Measurements from ENCODE around the gene PALD1. TPM values are rescaled to one million over a fixed set of nuclear protein-coding genes. Genes with fewer than 3 reads are reported as not detected.

PALD1 gene
- total and polyA plus RNA-seq, 12 donors, result 2.0 to 16.2 (median 7.4) TPM

- no peaks in the 10 kb centered on the region for H3K36me3 ChIP-seq (replicated peaks in 1 of 2)
- DNase-seq, result no peak
- TF ChIP-seq, protein P1, sequence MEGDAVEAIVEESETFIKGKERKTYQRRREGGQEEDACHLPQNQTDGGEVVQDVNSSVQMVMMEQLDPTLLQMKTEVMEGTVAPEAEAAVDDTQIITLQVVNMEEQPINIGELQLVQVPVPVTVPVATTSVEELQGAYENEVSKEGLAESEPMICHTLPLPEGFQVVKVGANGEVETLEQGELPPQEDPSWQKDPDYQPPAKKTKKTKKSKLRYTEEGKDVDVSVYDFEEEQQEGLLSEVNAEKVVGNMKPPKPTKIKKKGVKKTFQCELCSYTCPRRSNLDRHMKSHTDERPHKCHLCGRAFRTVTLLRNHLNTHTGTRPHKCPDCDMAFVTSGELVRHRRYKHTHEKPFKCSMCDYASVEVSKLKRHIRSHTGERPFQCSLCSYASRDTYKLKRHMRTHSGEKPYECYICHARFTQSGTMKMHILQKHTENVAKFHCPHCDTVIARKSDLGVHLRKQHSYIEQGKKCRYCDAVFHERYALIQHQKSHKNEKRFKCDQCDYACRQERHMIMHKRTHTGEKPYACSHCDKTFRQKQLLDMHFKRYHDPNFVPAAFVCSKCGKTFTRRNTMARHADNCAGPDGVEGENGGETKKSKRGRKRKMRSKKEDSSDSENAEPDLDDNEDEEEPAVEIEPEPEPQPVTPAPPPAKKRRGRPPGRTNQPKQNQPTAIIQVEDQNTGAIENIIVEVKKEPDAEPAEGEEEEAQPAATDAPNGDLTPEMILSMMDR (IDR thresholded peaks at IDR 0.05), result no peak
- TF ChIP-seq POLR2A (IDR thresholded peaks at IDR 0.05), result no peak
- intact Hi-C loops (cut with DNase I), result no loop called here
- no peak overlapping the region for H3K4me3 ChIP-seq
- H3K4me1 ChIP-seq (replicated peaks in 1 of 2), result peaks cover 17 to 37% of the 10 kb centered on the region in 2 donors
- H3K27me3 ChIP-seq, result no peaks in the 10 kb centered on the region
- 75 to 82% (median 81%) methylated on average over 14 of the region's 14 CpGs for WGBS, 4 donors
- no peaks in the 10 kb centered on the region for H3K9me3 ChIP-seq (replicated peaks in 1 of 3)
- H3K27ac ChIP-seq, result no peak overlapping the region
Observed at GRCh38 chr10:70513848-70514309, 35.3 kb downstream of the PALD1 start.

DNA sequence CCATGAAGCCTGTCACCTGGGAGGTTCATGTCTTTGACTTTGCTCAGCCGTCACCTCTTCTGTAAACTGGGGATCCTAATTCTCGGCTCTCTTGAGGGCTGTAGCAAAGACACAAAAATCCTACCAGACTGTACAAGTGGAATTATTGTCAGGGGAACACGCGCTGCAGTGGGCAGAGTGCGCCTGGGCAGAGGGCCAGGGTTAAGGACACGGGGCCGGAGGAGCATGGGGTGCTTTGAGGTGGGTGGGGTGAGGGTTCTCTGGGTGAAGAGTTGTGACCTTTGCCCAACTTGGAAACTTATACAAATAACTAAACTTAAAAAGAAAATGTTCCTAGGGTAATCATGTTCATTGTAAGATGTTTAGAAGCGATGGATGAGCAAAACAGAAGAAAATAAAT lies 36.0 kb downstream of the PALD1 start:
- Histone ChIP-seq H3K9me3 (replicated peaks in 1 of 3) (no peaks in the 10 kb centered on the region), H3K4me3 (no peak overlapping the region), H3K27me3 (no peaks in the 10 kb centered on the region), H3K36me3 (replicated peaks in 1 of 2) (no peaks in the 10 kb centered on the region), H3K4me1 (replicated peaks in 1 of 2) (peaks cover 17 to 30% of the 10 kb centered on the region in 2 donors), H3K27ac (no peak overlapping the region)
- no peak for DNase-seq
- 72 to 80% (median 77%) methylated on average over 6 to 8 of the region's 8 CpGs for WGBS, 4 donors
- TF ChIP-seq, protein P1 (IDR thresholded peaks at IDR 0.05), result no peak
- TF ChIP-seq POLR2A (IDR thresholded peaks at IDR 0.05), result no peak
- intact Hi-C loops (cut with DNase I), result no loop called here

DNA sequence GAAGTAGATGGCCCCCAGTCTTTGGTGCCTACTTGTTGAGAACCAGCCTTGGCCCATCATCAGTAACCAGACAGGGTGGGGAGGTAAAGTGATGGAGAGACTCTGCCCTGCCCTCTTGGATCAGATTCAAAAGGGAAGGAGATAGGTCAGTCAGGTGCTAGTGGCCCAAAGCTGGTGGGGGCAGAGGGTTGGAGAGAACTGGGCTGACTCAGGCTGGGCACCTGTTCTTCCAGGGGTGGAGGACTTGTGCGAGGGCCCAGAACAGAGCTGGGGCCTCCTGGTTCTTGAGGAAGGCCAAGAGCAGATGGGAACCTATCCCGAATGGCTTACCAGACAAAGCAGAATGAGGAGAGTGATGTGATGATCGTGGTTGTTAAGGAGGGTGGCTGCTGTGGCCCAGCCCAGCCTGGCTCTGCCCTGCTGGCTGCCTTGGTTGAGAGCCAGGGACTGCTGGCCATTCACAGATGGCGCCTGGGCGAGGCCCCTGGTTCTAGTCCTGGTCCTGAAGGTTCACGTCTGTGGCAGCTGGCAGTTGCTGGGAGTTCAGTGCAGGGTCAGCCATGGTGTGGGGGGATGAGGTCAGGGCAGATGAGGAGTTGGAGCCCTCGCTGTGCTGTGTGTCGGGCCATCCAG lies 36.6 kb downstream of the PALD1 start:
- H3K9me3 ChIP-seq (replicated peaks in 1 of 3), result no peaks in the 10 kb centered on the region
- no peaks in the 10 kb centered on the region for H3K27me3 ChIP-seq
- intact Hi-C loops (cut with DNase I), result no loop called here
- TF ChIP-seq, protein P1 (IDR thresholded peaks at IDR 0.05), result no peak
- TF ChIP-seq POLR2A (IDR thresholded peaks at IDR 0.05), result no peak
- H3K4me1 ChIP-seq (replicated peaks in 1 of 2), result peaks cover 13 to 25% of the 10 kb centered on the region in 2 donors
- no peak for DNase-seq
- H3K27ac ChIP-seq, result no peak overlapping the region
- no peak overlapping the region for H3K4me3 ChIP-seq
- H3K36me3 ChIP-seq (replicated peaks in 1 of 2), result no peaks in the 10 kb centered on the region
- 84 to 96% (median 89%) methylated on average over 6 to 8 of the region's 8 CpGs for WGBS, 4 donors

- no peaks in the 10 kb centered on the region for H3K36me3 ChIP-seq (replicated peaks in 1 of 2)
- H3K27ac ChIP-seq, result no peak overlapping the region
- 81 to 98% (median 93%) methylated on average over 5 of the region's 5 CpGs for WGBS, 4 donors
- no peaks in the 10 kb centered on the region for H3K9me3 ChIP-seq (replicated peaks in 1 of 3)
- intact Hi-C loops (cut with DNase I), result no loop called here
- DNase-seq, result no peak
- H3K27me3 ChIP-seq, result no peaks in the 10 kb centered on the region
- H3K4me3 ChIP-seq, result no peak overlapping the region
- TF ChIP-seq, protein P1 (IDR thresholded peaks at IDR 0.05), result no peak
- no peaks in the 10 kb centered on the region for H3K4me1 ChIP-seq (replicated peaks in 1 of 2)
Observed at GRCh38 chr10:70518695-70519094, 40.1 kb downstream of the PALD1 start.

Data from adrenal gland (tissue), 12 donors.